Stimulated activated CD4-positive, alpha-beta T cell treated with anti-CD3 and anti-CD28 coated beads, Interleukin-4, amount 100 ng/mL, for 4 hours (primary cell): Measurements from ENCODE around the gene AIMP2.
"Not testable (repeated sequence)": the region's sequence is repeated elsewhere in the genome, so short reads cannot be mapped to it uniquely, and the experiment has no call there.

Source experiments
- DNase-seq, 2 experiments: peaks; one replicate each; pipeline ENCODE4 v3.0.0-alpha.2; 2020

Gene AIMP2

DNA sequence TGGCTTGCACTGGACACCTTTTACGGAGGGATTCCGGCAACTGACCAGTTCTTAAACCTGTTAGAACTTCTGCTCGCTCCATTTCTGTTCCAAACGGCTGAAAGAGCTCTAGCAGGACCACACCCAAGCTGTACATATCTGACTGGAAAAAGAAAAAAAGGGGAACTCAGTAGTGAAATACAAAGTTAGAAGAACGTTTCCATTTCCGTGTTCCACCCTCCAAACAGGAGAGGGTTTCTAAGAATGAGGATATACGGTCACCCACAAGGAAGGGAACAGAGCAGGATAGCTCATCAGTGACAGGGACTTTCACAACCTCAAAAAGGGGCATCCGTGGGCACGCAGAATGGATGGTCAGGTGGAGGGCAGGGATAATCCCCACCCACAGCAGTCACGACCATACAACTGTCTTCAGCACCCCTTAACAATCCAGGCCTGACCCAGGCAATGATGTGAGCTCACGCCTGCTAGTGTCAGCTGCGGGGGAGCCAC is 17.8 kb downstream of the AIMP2 start:
- DNase-seq, result no peak

DNA sequence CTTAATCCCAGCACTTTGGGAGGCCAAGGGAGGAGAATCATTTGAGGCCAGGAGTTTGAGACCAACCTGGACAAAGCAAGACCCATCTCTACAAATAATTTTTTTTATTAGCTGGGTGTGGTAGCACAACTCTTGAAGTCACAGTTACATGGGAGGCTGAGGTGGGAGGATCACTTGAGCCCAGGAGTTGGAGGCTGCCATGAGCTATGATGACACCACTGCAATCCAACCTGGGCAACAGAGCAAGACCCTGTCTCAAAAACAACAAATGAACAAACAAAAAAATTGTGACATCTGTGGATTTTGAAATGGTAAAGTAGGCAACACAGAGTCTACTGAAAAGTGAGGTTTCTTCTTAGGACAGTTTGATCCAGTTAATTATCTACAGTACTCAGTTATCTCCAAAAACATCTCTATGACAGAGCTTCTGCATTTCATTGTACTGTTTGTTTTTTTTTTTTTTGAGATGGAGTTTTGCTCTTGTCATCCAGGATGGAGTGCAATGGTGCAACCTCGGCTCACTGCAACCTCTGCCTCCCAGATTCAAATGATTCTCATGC is 18.8 kb downstream of the AIMP2 start:
- no peak for DNase-seq

DNA sequence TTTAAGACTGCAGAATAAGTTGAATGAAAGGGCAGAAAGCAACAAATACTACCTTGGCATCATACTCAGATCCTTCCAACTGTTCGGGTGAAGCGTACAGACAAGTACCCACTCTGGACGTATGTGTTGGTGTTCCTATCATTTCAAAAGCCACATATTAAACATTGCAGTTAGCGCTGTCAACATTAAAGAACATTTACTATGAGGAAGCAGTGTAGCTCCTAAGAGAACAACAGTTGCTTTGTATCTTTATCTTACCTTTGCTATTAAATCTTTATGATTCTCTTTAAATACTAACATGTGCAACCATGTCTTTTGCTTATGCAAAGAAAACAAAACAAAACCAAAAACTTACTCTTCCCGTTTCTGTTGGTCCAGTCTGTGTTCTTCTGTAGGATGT is 19.5 kb downstream of the AIMP2 start:
- DNase-seq, result no peak

DNA sequence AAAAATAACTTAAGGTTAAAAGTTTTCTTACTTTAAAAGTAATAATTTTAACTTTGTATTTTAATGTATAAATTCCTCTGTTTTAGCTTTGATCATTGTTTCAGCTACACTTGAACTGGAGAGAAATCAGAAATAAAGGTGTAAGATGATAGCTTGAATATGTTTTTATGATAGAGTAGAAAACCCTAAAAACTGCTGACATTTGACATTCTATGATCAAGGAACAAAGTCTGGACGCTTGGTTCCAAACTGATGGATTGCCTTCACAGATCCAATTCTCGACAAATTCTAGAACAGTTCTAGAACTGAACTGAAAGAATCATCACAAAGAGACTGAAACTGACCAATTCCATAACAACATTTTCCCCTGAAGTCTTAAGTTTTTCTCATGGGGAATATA is 21.9 kb downstream of the AIMP2 start, which contains the start of gene ANKRD61:
ANKRD61 (plus strand) TSS at position 389 of the 400 bp plus-strand sequence; CDS start at position 389, 0 bp downstream.
- DNase-seq, result no peak

DNA sequence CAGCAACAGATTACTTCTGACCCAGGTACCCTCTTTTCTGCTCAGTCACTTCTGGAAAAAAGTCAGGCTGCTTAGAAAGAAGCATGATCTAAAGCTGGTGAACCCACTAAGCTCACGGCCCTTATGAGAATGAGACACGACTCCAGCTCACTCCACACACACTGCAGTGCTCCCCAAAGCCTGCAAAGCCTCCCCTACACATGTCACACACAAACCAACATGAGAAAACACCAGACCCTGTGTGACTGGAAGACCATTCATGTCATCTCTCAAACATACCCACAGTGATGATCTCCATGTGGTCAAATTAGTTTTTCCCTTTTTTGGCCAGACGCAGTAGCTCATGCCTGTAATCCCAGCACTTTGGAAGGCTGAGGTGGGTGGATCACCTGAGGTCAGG is 22.5 kb downstream of the AIMP2 start:
- no peak for DNase-seq

DNA sequence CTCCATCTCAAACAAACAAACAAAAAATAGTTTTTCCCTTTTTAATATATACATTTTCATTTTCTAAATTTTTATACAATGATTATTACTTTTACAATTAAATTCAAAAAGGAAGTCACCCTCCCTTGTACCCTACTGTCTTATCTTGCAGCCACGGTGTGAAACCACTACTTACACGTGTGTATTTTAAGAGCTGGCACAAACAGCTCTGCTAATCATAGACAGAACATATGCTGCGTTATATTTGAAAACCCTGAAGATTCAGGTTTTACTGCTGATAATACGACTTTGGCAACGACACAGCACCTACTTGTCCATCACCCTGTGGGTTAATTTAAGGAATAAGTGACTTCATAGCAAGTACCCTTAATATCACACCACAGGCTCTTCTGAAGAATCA is 23.1 kb downstream of the AIMP2 start:
- DNase-seq, result no peak

DNA sequence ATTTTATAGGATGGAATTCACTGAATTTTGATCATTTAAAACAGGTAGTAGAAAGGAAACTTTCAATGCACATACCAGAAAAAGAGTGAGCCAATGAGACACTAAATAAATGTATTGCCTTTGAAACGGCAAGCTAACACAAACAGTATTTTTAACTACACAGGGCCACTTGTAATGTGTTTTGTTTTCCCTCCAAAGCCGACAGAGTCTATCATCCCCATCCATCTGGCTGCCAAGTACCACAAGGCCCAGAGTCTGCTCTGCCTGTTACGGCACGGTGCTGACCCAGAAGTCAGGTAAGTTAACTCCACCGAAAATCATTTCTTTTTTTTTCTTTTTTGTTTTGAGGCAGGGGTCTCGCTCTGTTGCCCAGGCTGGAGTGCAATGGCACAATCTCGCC is 23.6 kb downstream of the AIMP2 start:
- DNase-seq, result no peak

DNA sequence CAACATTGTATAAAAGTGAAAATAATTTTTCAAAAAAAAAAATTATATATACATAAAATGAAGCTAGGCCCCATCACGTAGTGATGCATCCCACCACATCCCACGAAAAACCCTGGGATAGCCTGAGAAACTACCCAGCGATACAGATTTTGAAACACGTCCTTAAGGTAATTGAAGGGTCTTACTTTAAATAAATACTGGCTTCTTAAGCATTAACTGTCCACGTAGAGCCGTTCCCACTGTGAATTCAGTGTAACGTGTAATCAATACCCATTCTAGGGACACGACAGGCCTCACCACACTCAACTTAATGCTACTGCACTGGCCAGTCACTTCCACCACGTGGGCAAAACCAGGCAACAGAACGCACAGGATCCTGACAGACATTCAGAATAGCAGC is 26.1 kb downstream of the AIMP2 start:
- DNase-seq, result no peak

DNA sequence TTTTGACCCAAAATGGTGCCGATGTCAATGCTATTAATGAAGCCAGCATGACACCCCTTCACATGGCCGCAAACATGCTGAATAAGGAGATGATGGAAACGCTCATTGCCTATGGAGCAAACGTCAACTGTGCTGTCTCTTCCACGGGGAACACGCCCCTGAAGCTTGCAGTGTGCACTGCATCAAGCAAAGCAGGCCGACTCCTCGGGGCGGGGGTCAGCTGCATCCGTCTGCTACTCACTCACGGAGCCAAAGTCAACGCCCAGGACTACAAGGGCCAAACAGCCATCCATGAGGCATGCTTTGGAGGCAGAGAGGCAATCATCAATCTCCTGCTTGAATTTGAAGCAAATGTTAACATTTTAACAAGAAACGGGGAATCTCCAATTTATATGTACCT is 26.6 kb downstream of the AIMP2 start:
- DNase-seq, result no peak

DNA sequence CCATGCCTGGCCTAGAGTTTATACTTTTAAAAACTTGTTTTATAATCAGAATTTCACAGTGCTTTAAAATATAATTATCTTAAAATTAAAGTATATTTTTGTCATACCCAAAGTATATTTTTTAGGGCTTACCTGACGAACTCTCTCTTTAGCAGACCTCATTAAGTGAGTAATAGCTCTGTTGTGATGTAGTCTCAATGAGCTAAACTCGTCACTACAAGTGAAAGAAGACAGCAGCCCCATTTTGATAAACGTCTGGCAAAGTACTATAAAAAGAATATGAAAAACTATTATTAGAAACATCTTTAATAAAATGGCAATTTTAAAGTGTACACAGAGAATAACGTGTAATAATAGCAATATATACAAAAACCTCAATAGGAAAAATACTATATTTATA is 40.7 kb downstream of the AIMP2 start:
- no peak for DNase-seq

DNA sequence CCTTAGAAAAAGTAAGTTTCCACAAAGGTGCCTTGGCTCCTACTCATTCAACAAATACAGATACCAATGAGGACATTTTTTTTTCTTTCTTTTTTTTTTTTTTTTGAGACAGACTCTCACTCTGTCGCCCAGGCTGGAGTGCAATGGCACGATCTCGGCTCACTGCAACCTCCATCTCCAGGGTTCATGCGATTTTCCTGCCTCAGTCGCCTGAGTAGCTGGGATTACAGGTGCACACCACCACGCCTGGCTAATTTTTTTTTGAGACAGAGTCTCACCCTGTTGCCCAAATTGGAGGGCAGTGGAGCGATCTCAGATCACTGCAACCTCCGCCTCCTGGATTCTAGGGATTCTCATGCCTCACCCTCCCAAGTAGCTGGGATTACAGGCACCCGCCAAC is 42.1 kb downstream of the AIMP2 start:
- not testable (repeated sequence) for DNase-seq

DNA sequence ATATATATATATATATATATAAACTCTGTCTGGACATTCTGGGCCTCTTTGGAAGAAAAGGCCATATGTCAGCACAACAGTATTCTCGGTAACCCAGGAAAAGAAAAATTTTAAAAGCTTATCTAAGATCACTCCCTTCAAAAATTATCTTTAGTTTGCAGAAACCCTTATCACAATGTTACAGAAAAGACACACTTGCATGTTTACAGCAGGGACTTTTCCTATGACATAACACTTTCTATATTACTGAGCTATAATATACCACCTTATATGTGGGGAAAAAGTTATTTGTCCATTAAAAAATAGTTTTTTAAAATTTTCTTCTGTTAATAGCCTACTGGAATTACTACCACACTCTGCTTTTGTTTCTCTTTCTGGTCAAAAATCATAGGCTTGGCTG is 47.5 kb downstream of the AIMP2 start:
- DNase-seq, result no peak

DNA sequence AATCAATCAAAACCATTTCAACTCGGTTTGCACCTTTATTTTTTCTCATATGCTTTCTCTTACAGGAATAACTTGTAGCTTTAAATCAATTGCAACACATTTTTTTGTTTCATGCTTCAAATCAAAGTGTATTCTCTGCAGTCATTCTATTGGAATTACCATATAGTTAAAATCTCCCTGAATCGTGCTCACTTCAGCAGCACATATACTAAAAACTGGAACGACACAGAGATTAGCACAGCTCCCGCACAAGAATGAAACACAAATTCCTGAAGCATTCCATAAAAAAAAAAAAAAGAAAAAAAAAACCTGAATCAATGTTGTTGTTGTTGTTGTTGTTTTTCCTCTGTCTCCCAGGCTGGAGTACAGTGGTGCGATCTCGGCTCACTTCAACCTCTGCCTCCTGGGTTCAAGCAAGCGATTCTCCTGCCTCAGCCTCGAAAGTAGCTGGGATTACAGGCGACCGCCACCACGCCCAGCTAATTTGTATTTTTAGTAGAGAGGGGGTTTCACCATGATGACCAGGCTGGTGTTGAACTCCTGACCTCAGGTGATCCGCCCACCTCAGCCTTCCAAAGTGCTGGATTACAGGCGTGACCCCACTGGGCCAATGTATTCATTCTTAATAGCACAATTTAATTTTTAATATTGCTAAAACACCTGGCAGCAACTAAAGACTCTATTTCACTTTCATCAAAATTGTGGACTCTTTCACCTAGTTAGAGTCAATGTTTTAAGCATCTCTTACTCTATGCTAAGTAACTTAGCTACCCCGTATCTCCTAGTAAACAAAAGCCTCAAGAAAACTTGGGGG is 48.5 kb downstream of the AIMP2 start:
- no peak for DNase-seq

DNA sequence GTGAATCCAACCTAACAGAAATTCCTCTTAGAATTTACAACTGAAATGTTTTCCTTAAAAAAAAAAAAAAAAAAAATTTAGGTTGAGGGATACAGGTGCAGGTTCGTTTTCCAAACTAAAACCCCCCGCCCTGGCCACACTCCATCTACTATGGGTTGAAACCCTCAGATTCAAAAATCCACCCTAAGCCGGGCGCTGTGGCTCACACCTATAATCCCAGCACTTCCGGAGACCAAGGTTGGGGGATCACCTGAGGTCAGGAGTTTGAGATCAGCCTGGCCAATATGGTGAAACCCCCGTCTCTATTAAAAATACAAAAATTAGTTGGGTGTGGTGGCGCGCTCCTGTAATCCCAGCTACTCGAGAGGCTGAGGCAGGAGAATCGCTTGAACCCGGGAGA is 50.9 kb downstream of the AIMP2 start:
- not testable (repeated sequence) for DNase-seq

DNA sequence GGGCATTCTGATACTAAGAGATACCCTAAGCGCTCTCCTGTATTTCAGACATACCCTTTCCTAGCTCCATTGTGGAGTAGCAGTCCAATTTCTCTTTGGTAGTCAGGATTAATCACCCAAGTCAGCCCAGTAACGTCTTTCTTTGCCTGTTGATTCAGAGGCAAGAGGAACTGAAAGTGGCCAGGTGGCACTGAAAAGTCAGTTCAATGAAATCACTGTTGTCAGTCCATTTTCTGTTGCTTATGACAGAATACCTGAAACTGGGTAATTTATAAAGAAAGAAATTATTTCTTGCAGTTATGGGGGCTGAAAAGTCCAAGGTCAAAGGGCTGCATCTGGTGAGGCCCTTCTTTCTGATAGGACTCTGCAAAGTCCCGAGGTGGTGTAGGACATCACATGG is 62.3 kb downstream of the AIMP2 start:
- no peak for DNase-seq
